ENCODE results near the gene MRPS31. TPM values are rescaled to one million over a fixed set of nuclear protein-coding genes. Genes with fewer than 3 reads are reported as not detected.
"Not testable (repeated sequence)": the region's sequence is repeated elsewhere in the genome, so short reads cannot be mapped to it uniquely, and the experiment has no call there.

MRPS31 gene
- polyA plus RNA-seq, 3 donors, result 43.5 to 48.4 (median 47.8) TPM

GRCh38 chr13:40790154-40790616 is 19.2 kb upstream of the MRPS31 start:
- peak; percentile 29 to 38 (median 36) for DNase-seq (ENCODE audit: low read depth in 3 of 3, low spot score in 2 of 3)

- peak; percentile 20 to 60 (median 49) for DNase-seq (ENCODE audit: low read depth in 3 of 3, low spot score in 2 of 3)
Measured at GRCh38 chr13:40789275-40790153, 18.5 kb upstream of the MRPS31 start, which contains the start of gene SLC25A15. TSS of gene SLC25A15 (plus strand) at chr13:40789611. CDS start at chr13:40793227, 3,616 bp downstream.

- DNase-seq (ENCODE audit: low read depth in 3 of 3, low spot score in 2 of 3), result peak in 1 of 3 donors; percentile 5
Measured at GRCh38 chr13:40788540-40789274, 17.7 kb upstream of the MRPS31 start.

GRCh38 chr13:40787062-40787461 is 16.1 kb upstream of the MRPS31 start:
- no peak for DNase-seq (ENCODE audit: low read depth in 3 of 3, low spot score in 2 of 3)

- DNase-seq (ENCODE audit: low read depth in 3 of 3, low spot score in 2 of 3), result no peak
Measured at GRCh38 chr13:40786568-40786996, 15.6 kb upstream of the MRPS31 start.

- DNase-seq (ENCODE audit: low read depth in 3 of 3, low spot score in 2 of 3), result no peak
Measured at GRCh38 chr13:40784540-40784939, 13.6 kb upstream of the MRPS31 start.

GRCh38 chr13:40782971-40783370 is 12.0 kb upstream of the MRPS31 start:
- DNase-seq (ENCODE audit: low read depth in 3 of 3, low spot score in 2 of 3), result not testable (repeated sequence)

- DNase-seq (ENCODE audit: low read depth in 3 of 3, low spot score in 2 of 3), result no peak
Measured at GRCh38 chr13:40781717-40782116, 10.7 kb upstream of the MRPS31 start.

DNA sequence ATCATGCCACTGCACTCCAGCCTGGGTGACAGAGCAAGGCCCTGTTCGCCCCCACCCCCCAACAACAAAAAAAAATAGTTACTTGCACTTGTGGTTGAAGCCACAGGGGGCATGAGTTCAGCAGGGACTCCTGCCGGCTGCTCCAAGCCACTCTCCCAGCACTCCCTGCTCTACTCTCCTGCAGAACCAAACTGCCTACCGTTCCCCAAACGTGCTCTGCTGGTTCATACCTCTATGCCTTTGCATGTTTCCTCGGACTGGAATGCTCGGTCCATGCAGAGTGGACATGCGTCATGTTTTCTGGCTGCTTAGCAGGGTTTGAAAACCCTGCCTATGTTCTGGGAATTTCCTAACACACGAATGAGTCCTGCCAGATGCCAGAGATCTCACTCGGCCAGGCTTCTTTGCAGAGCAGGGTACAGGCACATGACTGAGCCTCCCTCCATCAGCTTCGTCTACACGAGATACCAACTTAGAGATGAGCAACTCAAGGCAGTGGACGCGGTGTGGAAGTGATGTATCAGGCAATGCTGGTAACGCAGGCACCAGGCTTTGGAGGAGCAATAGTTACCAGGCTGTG is 9.9 kb upstream of the MRPS31 start:
- DNase-seq (ENCODE audit: low read depth in 3 of 3, low spot score in 2 of 3), result no peak

- no peak for DNase-seq (ENCODE audit: low read depth in 3 of 3, low spot score in 2 of 3)
Measured at GRCh38 chr13:40779796-40780285, 8.9 kb upstream of the MRPS31 start.

DNA sequence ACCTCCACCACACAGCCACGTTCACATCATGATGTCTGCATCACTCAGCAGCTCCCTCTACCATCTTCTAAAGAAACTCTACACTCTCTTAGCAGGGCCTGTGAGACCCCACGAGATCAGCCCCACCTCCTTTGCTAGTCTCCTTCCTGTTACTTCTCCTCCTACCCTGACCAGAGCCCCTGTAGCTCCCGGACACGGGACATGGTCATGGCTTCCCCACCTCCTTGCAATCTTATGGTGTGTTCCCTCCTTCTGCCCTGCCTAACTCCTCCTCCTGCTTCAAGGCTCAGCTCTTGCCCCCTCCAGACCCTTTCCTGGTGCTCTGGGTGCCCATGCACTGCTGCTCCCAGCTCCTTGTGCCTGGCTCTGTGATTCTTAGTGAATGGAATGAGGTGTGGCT is 8.1 kb upstream of the MRPS31 start:
- no peak for DNase-seq (ENCODE audit: low read depth in 3 of 3, low spot score in 2 of 3)

DNA sequence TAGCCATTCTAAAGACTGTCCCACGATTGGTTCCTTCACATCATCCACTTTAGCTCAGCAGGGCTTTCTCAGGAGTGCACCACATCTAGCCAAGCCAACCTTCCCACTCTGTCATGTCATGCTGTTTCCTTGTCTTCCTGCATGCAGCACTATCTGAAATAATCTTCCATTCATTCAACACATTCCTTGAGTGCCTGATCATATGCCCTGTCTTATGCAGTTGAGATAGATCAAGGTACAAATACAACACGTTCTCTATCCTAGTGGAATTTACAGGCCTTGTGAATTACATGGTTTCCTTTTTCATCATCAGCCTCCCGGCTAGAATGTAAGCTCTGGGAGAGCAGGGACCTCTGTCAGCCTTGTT is 6.8 kb upstream of the MRPS31 start:
- DNase-seq (ENCODE audit: low read depth in 3 of 3, low spot score in 2 of 3), result no peak

DNA sequence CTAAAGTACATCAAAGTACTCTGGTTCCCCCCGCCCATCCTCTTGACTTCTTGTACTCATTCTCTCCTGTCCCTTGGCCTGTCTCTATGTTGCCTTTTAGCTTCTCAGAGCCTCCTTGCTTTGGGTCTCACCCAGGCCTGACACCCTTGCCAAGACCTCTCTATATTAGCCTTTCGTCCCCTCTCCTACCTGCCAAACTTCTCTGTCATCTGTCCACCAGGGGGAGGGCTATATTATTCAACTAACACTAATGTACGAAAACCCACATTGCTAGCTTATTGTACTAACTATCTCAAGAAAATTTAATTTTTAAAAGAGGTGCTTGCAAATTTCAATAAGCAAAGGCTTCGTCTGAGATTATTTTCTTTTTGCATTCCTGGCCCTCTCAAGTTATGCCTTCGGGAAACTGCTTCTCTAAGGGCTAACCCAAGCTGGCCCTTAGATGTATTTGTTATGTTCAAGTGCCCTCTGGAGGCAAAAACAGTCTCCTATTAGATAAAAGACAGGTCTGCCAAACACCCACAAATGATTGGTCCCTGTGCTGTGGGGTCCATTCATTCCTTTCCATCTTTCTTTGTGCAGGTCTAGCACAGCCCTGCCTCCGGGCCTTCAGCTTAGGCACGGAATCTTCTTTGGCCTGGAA is 6.3 kb upstream of the MRPS31 start:
- DNase-seq (ENCODE audit: low read depth in 3 of 3, low spot score in 2 of 3), result peak; percentile 27 to 38 (median 33)

DNA sequence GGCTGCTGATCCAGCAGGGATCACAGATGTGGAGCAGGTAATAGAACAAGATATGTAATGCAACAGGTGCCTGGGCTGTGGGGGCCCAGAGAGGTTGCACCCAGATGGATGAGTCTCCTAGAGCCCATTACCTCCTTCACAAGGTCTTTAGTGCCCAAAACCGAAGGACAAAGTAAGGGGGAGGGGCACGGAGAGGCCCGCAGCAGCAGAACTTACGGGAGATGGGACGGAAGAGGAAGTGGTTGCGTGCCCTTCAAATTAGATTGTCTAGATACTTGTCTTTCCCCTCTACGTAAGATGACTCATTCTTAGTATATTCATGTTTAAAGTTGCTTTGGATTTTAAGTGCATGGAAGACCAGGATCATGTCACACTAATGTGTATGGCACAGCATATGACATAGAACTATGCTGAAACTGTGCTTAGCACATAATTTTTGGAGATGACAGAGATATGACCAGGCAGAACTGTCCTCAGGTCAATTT is 5.7 kb upstream of the MRPS31 start:
- DNase-seq (ENCODE audit: low read depth in 3 of 3, low spot score in 2 of 3), result no peak

GRCh38 chr13:40776232-40776631 is 5.2 kb upstream of the MRPS31 start:
- no peak for DNase-seq (ENCODE audit: low read depth in 3 of 3, low spot score in 2 of 3)

GRCh38 chr13:40774672-40775071 is 3.7 kb upstream of the MRPS31 start:
- DNase-seq (ENCODE audit: low read depth in 3 of 3, low spot score in 2 of 3), result no peak

GRCh38 chr13:40772765-40773473 is 1.9 kb upstream of the MRPS31 start:
- no peak for DNase-seq (ENCODE audit: low read depth in 3 of 3, low spot score in 2 of 3)

DNA sequence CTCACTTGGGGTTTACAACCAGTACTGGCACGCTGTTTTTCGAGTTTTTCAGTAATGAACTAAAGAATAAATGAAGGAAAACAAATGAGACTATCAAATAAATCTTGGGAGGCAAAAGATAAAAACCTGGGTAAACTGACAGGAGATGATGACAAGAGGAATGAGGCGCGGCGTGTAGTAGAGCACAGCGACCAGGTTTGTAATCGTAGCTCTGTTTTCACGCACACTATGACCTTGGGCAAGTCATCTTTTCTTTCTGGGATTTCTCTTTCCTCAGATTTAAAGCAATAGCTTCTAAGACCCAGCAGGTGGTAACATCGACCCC is 419 bp downstream of the MRPS31 start:
- no peak for DNase-seq (ENCODE audit: low read depth in 3 of 3, low spot score in 2 of 3)

GRCh38 chr13:40769970-40770369 is 1.0 kb downstream of the MRPS31 start:
- no peak for DNase-seq (ENCODE audit: low read depth in 3 of 3, low spot score in 2 of 3)

- no peak for DNase-seq (ENCODE audit: low read depth in 3 of 3, low spot score in 2 of 3)
Measured at GRCh38 chr13:40765602-40766001, 5.4 kb downstream of the MRPS31 start.
